Astrocyte (in vitro differentiated cells and primary cell): ENCODE measurements around the gene DGKI. TPM values are rescaled to one million over a fixed set of nuclear protein-coding genes. Genes with fewer than 3 reads are reported as not detected.

Source experiments
- DNase-seq: peaks from one replicate; pipeline ENCODE4 v3.0.0-alpha.2; 2010; ENCODE audit warnings: low read depth
- FAIRE-seq: peaks from 2 replicates; lab custom pipeline; 2011; peaks lifted over from hg19 to GRCh38; lab: Jason Lieb, UNC
- H2AFZ ChIP-seq: 2 replicates; pipeline ENCODE4 v1.6.0; 2012; ENCODE audit warnings: low read depth, low read length, inconsistent platforms
- H3K27ac ChIP-seq: 2 replicates; pipeline ENCODE4 v1.5.1; 2011; ENCODE audit warnings: low read depth, low read length, inconsistent platforms
- H3K27me3 ChIP-seq: 2 replicates; pipeline ENCODE4 v1.6.0; 2011; ENCODE audit warnings: low read length, inconsistent platforms; ENCODE audit not compliant: insufficient read depth
- H3K36me3 ChIP-seq: 2 replicates; pipeline ENCODE4 v1.5.1; 2011; ENCODE audit warnings: low read length, inconsistent platforms; ENCODE audit not compliant: insufficient read depth
- H3K4me1 ChIP-seq: 2 replicates; pipeline ENCODE4 v1.5.1; 2011; ENCODE audit warnings: low read length, inconsistent platforms; ENCODE audit not compliant: insufficient read depth
- H3K4me2 ChIP-seq: 2 replicates; pipeline ENCODE4 v1.6.0; 2012; ENCODE audit warnings: low read length, inconsistent platforms
- H3K4me3 ChIP-seq: 2 replicates; pipeline ENCODE4 v1.5.1; 2011; ENCODE audit warnings: low read depth, mild to moderate bottlenecking, low read length, inconsistent platforms; ENCODE audit not compliant: insufficient read depth
- H3K79me2 ChIP-seq: 2 replicates; pipeline ENCODE4 v1.6.0; 2012; ENCODE audit warnings: mild to moderate bottlenecking, low read length, inconsistent platforms; ENCODE audit not compliant: insufficient read depth
- H3K9ac ChIP-seq: 2 replicates; pipeline ENCODE4 v1.6.0; 2012; ENCODE audit warnings: mild to moderate bottlenecking, low read length, inconsistent platforms
- H3K9me3 ChIP-seq: 2 replicates; pipeline ENCODE4 v1.5.1; 2012; ENCODE audit warnings: low read depth, mild to moderate bottlenecking, low read length, inconsistent platforms; ENCODE audit not compliant: insufficient read depth
- H4K20me1 ChIP-seq: 2 replicates; pipeline ENCODE4 v1.6.0; 2012; ENCODE audit warnings: low read length, inconsistent platforms; ENCODE audit not compliant: insufficient read depth
- H3K27ac Mint-ChIP-seq: one replicate; pipeline ENCODE4 v1.8.0; 2021; ENCODE audit warnings: mild to moderate bottlenecking, mixed read lengths; ENCODE audit not compliant: unreplicated experiment
- H3K27me3 Mint-ChIP-seq: one replicate; pipeline ENCODE4 v1.8.0; 2021; ENCODE audit warnings: low read depth, mixed read lengths; ENCODE audit not compliant: unreplicated experiment
- H3K36me3 Mint-ChIP-seq: one replicate; pipeline ENCODE4 v1.8.0; 2021; ENCODE audit warnings: low read depth, mixed read lengths; ENCODE audit not compliant: unreplicated experiment
- H3K4me1 Mint-ChIP-seq: one replicate; pipeline ENCODE4 v1.8.0; 2021; ENCODE audit warnings: low read depth, mixed read lengths; ENCODE audit not compliant: unreplicated experiment
- H3K4me3 Mint-ChIP-seq: one replicate; pipeline ENCODE4 v1.8.0; 2021; ENCODE audit warnings: mild to moderate bottlenecking, moderate library complexity, mixed read lengths; ENCODE audit not compliant: unreplicated experiment
- H3K9me3 Mint-ChIP-seq: one replicate; pipeline ENCODE4 v1.8.0; 2021; ENCODE audit warnings: mild to moderate bottlenecking, mixed read lengths; ENCODE audit not compliant: unreplicated experiment
- EZH2 ChIP-seq: IDR thresholded peaks from 2 replicates; pipeline ENCODE4 v1.6.1; 2012; ENCODE audit warnings: mild to moderate bottlenecking, low read length, inconsistent platforms; ENCODE audit not compliant: insufficient read depth
- total RNA-seq: library from RNA; stranded (reverse); gene quantifications from 2 replicates; pipeline ENCODE4 v1.2.1, GENCODE V29; 2021
- TF ChIP-seq, protein P1 (sequence below): IDR thresholded peaks from 2 replicates; pipeline ENCODE4 v1.5.1; 2011; ENCODE audit warnings: low read depth, mild to moderate bottlenecking, inconsistent platforms, low read length, moderate library complexity; ENCODE audit not compliant: insufficient read depth

DGKI gene
- total RNA-seq, 1 donor from 2014 or later: 6.3 TPM

DNA sequence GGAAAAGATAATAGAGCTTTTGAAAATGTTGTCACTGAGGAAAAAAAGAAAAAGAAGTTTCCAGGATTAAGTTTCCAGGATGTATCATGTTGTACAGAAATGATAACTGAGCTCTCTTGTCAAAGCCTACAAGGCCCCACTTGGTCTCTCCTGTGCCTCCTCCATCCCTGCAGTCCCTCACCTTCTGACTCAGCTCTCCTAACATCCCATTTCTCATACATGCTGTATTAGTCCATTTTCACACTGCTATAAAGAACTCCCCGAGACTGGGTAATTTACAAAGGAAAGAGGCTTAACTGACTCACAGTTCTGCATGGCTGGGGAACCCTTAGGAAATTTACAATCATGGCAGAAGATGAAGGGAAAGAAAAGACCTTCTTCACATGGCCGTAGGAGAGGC, 3.8 kb upstream of the DGKI start:
- peak overlapping the region; percentile 67 for H3K27ac ChIP-seq
- H3K4me3 Mint-ChIP-seq: no peak overlapping the region
- no peaks in the 10 kb centered on the region for H3K27me3 ChIP-seq
- H3K9me3 ChIP-seq: no peaks in the 10 kb centered on the region
- no peaks in the 10 kb centered on the region for H3K79me2 ChIP-seq
- no peak overlapping the region for H2AFZ ChIP-seq
- peak overlapping the region; percentile 39 for H3K4me2 ChIP-seq
- H3K27me3 Mint-ChIP-seq: peaks cover 3% of the 10 kb centered on the region
- peaks cover 3% of the 10 kb centered on the region for H3K36me3 ChIP-seq
- H3K9me3 Mint-ChIP-seq: no peaks in the 10 kb centered on the region
- H3K4me3 ChIP-seq: no peak overlapping the region
- peaks cover 30% of the 10 kb centered on the region for H3K4me1 ChIP-seq
- H3K36me3 Mint-ChIP-seq: peaks cover 18% of the 10 kb centered on the region
- no peaks in the 10 kb centered on the region for H4K20me1 ChIP-seq
- peak overlapping the region; percentile 40 for H3K9ac ChIP-seq
- DNase-seq (peak; percentile 35), FAIRE-seq (no peak)
- TF ChIP-seq, protein P1, sequence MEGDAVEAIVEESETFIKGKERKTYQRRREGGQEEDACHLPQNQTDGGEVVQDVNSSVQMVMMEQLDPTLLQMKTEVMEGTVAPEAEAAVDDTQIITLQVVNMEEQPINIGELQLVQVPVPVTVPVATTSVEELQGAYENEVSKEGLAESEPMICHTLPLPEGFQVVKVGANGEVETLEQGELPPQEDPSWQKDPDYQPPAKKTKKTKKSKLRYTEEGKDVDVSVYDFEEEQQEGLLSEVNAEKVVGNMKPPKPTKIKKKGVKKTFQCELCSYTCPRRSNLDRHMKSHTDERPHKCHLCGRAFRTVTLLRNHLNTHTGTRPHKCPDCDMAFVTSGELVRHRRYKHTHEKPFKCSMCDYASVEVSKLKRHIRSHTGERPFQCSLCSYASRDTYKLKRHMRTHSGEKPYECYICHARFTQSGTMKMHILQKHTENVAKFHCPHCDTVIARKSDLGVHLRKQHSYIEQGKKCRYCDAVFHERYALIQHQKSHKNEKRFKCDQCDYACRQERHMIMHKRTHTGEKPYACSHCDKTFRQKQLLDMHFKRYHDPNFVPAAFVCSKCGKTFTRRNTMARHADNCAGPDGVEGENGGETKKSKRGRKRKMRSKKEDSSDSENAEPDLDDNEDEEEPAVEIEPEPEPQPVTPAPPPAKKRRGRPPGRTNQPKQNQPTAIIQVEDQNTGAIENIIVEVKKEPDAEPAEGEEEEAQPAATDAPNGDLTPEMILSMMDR: no peak
- no peak for TF ChIP-seq EZH2
- H3K4me1 Mint-ChIP-seq: peaks cover 19% of the 10 kb centered on the region
- peak overlapping the region; percentile 0 for H3K27ac Mint-ChIP-seq

DNA sequence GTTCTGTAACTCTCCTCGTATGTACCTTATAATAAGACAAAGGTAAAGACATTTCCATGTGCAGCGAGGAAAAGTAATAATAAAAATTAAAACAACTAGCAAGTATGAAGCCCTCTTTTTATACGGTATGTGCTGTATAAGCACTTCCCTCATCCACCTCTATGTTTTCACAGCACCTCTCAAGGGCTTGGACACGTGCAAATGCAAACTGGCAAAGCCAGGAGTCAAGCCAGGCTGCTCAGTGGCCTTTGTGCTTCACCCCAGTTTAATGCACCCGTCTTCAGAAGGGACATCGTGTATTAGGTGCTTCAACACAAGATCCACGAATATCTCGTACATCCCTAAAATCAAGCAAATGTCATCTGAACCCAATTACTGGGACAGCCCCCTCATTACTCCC, 1.3 kb upstream of the DGKI start:
- no peaks in the 10 kb centered on the region for H3K9me3 Mint-ChIP-seq
- H3K4me3 Mint-ChIP-seq: peak overlapping the region; percentile 37
- H3K36me3 Mint-ChIP-seq: peaks cover 15% of the 10 kb centered on the region
- no peak for DNase-seq
- Histone ChIP-seq H3K4me1 (peaks cover 30% of the 10 kb centered on the region), H3K4me2 (no peak overlapping the region), H2AFZ (no peak overlapping the region), H3K79me2 (no peaks in the 10 kb centered on the region), H3K4me3 (no peak overlapping the region), H3K27ac (no peak overlapping the region), H3K27me3 (no peaks in the 10 kb centered on the region), H3K9ac (no peak overlapping the region), H3K9me3 (no peaks in the 10 kb centered on the region), H4K20me1 (no peaks in the 10 kb centered on the region), H3K36me3 (peaks cover 3% of the 10 kb centered on the region)
- peaks cover 23% of the 10 kb centered on the region for H3K4me1 Mint-ChIP-seq
- H3K27ac Mint-ChIP-seq: no peak overlapping the region
- TF ChIP-seq, protein P1: no peak
- TF ChIP-seq EZH2: no peak
- H3K27me3 Mint-ChIP-seq: peaks cover 13% of the 10 kb centered on the region
- no peak for FAIRE-seq

DNA sequence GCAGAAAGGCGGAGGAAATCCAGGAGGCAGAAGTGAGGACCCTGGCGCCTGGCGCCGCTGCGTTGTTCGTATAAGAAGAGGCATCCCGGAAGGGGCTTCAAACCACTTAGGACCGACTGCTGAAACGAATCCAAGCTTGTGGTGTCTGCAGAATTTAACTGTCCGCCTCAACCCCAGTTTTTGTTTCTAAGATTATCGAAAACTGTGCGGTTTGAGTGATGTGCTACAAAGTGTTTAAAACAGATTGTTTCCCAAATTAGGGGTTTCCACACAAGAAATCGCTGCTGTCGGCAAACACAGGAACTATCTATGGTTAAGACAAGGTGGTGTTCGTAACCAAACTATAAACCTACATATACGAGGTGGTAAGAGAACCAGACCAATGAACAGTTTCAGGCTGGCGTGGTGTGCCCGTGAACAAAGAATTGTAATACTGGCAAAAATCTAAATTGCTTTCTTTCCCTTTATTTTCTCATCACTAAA, 835 bp upstream of the DGKI start:
- peak overlapping the region; percentile 83 for H3K4me2 ChIP-seq
- no peak overlapping the region for H3K27ac ChIP-seq
- no peak for FAIRE-seq
- H3K79me2 ChIP-seq: no peaks in the 10 kb centered on the region
- H4K20me1 ChIP-seq: no peaks in the 10 kb centered on the region
- H2AFZ ChIP-seq: peak overlapping the region; percentile 53
- Mint-ChIP-seq H3K9me3 (no peaks in the 10 kb centered on the region), H3K27ac (peak overlapping the region; percentile 5), H3K36me3 (peaks cover 11% of the 10 kb centered on the region), H3K4me1 (peaks cover 23% of the 10 kb centered on the region), H3K4me3 (peak overlapping the region; percentile 37), H3K27me3 (peaks cover 13% of the 10 kb centered on the region)
- no peaks in the 10 kb centered on the region for H3K9me3 ChIP-seq
- peak overlapping the region; percentile 46 for H3K4me3 ChIP-seq
- no peak for TF ChIP-seq EZH2
- TF ChIP-seq, protein P1: no peak
- H3K27me3 ChIP-seq: no peaks in the 10 kb centered on the region
- peaks cover 30% of the 10 kb centered on the region for H3K4me1 ChIP-seq
- H3K9ac ChIP-seq: peak overlapping the region; percentile 61
- peaks cover 3% of the 10 kb centered on the region for H3K36me3 ChIP-seq
- no peak for DNase-seq
